B cell (primary cell): ENCODE results near the gene TMF1.

Experiments used
- CTCF ChIP-seq: fragments of 200-600 bp; IDR thresholded peaks from one replicate; pipeline ENCODE4 v1.8.0; 2022; ENCODE audit warnings: antibody characterized with exemption, mild to moderate bottlenecking
- EZH2 ChIP-seq: IDR thresholded peaks from 2 replicates; pipeline ENCODE4 v1.6.1; 2012; ENCODE audit warnings: borderline replicate concordance, low read depth, mild to moderate bottlenecking, moderate library complexity, low read length; ENCODE audit not compliant: insufficient read depth, poor library complexity, severe bottlenecking

GRCh38 chr3:69090021-69090420 is 37.9 kb upstream of the TMF1 start:
- no peak for TF ChIP-seq CTCF
- no peak for TF ChIP-seq EZH2
